ENCODE measurements around the gene NMRK1.

GRCh38 chr9:75108571-75108970, 20.6 kb upstream of the NMRK1 start:
- TF ChIP-seq CTCF (IDR thresholded peaks at IDR 0.05) (no peak), EZH2 (IDR thresholded peaks at IDR 0.05) (no peak), EZH2phosphoT487 (IDR thresholded peaks at IDR 0.05) (no peak)
